Adrenal gland (tissue), 5 donors: ENCODE measurements around the gene DZIP1L.
A peak's percentile ranks its signal among the peaks of the same experiment; 100 is the strongest.

Experiments
- CTCF ChIP-seq, 6 experiments: fragments of 450-650 bp in 4 of 6; fragments of 200-600 bp in 2 of 6; sonication (generic) in 1 of 6; IDR thresholded peaks; 1 replicate in 5 of 6; 2 replicates in 1 of 6; pipeline versions ENCODE4 v1.5.1 to v1.8.0; 2016 to 2021; ENCODE audit warnings: antibody characterized with exemption in 6 of 6, mild to moderate bottlenecking in 2 of 6, moderate library complexity in 1 of 6
- POLR2A ChIP-seq, 2 donors: fragments of 450-650 bp; IDR thresholded peaks; one replicate each; pipeline ENCODE4 v1.6.1; 2017; ENCODE audit warnings: antibody characterized with exemption in 2 of 2, mild to moderate bottlenecking in 2 of 2, moderate library complexity in 1 of 2
- donor health status: DM: no; HTN: no; CAD: no.

- TF ChIP-seq POLR2A (IDR thresholded peaks at IDR 0.05), result no peak
- peak in 2 of 6 experiments; percentile 7 to 13 for TF ChIP-seq CTCF (IDR thresholded peaks at IDR 0.05)
These were observed 17.9 kb downstream of the DZIP1L start for GRCh38 chr3:138097192-138098172.
